ENCODE results near the gene DPM3. TPM values are rescaled to one million over a fixed set of nuclear protein-coding genes. Genes with fewer than 3 reads are reported as not detected.

The DPM3 gene
- total RNA-seq, 1 donor from 2014 or later = 28.6 TPM

DNA sequence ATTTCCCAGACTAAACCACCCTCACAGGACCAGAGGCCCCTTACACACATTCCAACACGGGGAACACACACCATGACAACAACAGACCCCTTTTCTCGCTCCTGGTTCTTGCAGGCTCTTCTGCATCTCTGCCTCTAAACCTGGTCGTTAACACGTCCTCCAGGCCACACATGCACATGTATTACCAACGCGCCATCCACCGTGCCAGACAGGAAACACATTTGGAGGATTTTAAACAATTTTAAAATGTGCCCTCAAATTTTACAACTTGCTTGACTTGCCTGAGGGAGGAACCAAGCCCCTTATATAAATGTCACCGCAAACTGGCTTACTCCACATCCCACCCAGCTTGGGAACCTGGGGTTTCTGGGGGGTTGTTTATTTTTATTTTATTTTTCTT is 29.5 kb downstream of the DPM3 start:
- DNase-seq (ENCODE audit: low read depth) = no peak
- TF ChIP-seq, protein P1, sequence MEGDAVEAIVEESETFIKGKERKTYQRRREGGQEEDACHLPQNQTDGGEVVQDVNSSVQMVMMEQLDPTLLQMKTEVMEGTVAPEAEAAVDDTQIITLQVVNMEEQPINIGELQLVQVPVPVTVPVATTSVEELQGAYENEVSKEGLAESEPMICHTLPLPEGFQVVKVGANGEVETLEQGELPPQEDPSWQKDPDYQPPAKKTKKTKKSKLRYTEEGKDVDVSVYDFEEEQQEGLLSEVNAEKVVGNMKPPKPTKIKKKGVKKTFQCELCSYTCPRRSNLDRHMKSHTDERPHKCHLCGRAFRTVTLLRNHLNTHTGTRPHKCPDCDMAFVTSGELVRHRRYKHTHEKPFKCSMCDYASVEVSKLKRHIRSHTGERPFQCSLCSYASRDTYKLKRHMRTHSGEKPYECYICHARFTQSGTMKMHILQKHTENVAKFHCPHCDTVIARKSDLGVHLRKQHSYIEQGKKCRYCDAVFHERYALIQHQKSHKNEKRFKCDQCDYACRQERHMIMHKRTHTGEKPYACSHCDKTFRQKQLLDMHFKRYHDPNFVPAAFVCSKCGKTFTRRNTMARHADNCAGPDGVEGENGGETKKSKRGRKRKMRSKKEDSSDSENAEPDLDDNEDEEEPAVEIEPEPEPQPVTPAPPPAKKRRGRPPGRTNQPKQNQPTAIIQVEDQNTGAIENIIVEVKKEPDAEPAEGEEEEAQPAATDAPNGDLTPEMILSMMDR (conservative IDR thresholded peaks at IDR 0.05; ENCODE audit: low read depth, low read length) = no peak
- H3K4me3 ChIP-seq (ENCODE audit: low read depth, low read length) = no peak overlapping the region

DNA sequence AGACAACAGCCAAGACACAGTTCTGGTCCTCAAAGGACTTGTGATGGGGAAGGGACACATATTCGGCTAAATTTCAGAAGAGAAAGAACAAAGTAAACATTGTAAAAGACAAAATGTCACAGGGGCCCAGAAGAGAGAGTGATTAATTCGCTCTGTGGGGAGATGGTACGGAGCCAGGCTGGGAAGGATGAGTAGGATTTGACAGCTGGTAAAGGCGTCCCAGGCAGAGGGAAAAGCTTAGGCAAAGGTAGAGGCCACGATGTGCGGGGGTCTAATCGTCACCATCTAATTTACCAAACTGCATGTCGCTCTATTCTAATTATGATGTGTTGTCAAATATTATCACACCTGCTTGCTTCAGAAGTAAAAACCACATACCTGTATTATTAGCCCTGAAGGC is 29.9 kb downstream of the DPM3 start:
- no peak for DNase-seq (ENCODE audit: low read depth)
- H3K4me3 ChIP-seq (ENCODE audit: low read depth, low read length) = no peak overlapping the region
- TF ChIP-seq, protein P1 (conservative IDR thresholded peaks at IDR 0.05; ENCODE audit: low read depth, low read length) = no peak

DNA sequence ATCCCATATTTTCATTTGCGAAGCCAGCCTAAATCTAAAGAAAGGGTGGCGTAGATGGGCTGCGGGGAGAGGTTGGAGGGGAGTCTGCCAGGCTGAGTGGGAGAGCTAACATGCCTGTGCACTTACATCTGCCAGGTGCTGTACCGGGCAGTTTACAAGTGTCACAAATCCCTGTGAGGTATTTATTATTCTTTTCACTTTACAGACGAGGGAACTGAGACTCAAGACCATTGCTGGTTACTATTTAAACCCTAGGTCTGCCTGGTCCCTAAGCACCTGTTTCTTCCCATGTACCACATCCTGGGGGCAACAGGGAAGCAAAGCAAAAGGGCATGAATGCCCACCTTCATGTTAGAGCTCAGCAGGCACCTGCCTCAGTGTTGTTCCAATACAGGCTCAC is 32.0 kb downstream of the DPM3 start:
- DNase-seq (ENCODE audit: low read depth) = no peak
- TF ChIP-seq, protein P1 (conservative IDR thresholded peaks at IDR 0.05; ENCODE audit: low read depth, low read length) = no peak
- H3K4me3 ChIP-seq (ENCODE audit: low read depth, low read length) = no peak overlapping the region

DNA sequence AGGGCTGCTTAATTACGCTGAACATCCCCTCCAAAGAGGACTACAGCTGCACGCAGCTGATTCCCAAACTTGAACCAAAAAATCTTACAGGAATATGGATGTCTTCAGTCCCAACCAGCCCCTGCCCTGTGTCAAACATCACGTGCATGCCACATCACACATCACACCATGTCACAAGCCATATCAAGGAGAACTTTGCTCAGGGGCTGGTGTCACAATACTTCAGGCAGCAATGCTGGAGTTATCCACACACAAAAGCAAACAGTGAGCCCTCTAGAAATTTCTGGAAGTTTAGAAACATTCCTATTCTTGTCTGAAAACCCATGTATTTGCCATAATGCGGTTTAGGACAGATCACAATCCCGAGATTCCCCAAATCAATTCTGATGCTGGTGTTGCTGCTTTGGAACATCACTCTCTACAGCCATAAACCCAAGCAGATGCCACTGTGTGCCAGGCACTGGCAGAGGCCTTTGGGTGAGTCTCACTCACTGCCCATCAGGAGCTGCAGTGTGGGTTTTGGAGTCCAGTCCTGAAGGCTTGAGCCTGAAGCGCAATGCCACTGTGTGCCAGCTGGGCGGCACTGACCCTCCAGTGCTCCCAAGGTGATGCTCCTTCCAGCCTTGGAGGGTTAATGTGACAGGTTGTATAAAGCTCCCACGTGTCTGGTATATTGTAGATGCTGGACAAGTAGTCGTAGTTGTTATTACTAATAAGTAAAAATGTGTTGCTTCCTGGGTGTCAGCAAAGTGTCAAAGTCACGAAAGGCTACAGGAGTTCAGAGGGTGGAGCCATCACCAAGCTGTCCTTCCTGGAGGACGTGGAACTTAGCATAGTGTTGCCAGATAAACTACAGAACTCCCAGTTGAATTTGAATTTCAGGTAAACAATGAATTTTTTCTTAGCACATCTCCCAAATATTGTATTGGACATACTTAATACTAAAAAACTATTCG is 32.7 kb downstream of the DPM3 start:
- TF ChIP-seq, protein P1 (conservative IDR thresholded peaks at IDR 0.05; ENCODE audit: low read depth, low read length) = no peak
- no peak for DNase-seq (ENCODE audit: low read depth)

DNA sequence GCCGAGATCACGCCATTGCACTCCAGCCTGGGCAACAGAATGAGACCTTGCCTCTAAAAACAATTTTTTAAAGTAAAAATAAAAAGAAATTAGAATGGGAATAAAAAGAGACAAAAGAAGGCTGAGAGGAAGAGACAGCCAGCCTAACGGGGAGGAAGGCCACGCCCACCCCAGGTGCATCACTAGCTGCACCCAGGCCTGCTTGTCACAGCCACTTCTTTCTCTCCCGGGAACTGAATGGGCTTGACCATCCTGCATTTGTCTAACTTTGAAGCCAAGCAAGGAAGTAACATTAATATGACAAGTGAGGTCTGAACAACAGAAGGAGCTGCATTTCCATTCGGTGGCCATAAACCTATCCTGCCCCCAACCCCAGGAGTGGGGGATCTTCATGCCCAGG is 33.5 kb downstream of the DPM3 start:
- DNase-seq (ENCODE audit: low read depth) = no peak
- TF ChIP-seq, protein P1 (conservative IDR thresholded peaks at IDR 0.05; ENCODE audit: low read depth, low read length) = no peak
- H3K4me3 ChIP-seq (ENCODE audit: low read depth, low read length) = no peak overlapping the region

More for the DNA sequence above, 32.7 kb downstream of the DPM3 start:
- no peak overlapping the region for H3K4me3 ChIP-seq (ENCODE audit: low read depth, low read length)

DNA sequence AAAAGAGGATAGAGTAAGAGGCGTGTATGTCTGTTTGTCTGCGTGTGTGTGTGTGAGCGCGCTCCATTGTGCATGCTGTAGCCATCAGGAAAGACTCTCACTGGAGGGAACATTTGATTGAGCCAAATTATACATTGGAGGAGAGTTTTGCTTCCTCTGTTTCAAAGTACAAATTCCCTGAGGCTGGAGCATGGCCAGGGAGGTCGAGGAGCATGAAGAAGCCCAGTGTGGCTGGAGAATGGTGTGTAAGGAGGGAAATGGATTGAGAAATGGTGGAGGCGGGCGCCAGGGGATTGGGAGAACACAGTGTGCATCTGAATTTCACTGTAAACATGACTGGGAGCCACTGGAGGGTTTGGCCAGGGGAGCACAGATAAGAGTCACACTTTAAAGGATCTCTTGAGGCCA is 34.7 kb downstream of the DPM3 start:
- H3K4me3 ChIP-seq (ENCODE audit: low read depth, low read length) = no peak overlapping the region
- TF ChIP-seq, protein P1 (conservative IDR thresholded peaks at IDR 0.05; ENCODE audit: low read depth, low read length) = no peak
- DNase-seq (ENCODE audit: low read depth) = no peak

Data from epithelial cell of proximal tubule (primary cell).